GM12873 (cell line): ENCODE measurements around the gene NOL11.

ENCODE experiments used
- TF ChIP-seq, protein P1 (sequence below): IDR thresholded peaks from 2 replicates; pipeline ENCODE4 v1.5.1; 2012; ENCODE audit warnings: low read depth, mild to moderate bottlenecking, moderate library complexity, low read length, control low read depth; ENCODE audit not compliant: insufficient read depth; ENCODE audit errors: missing control alignments

NOL11 gene

DNA sequence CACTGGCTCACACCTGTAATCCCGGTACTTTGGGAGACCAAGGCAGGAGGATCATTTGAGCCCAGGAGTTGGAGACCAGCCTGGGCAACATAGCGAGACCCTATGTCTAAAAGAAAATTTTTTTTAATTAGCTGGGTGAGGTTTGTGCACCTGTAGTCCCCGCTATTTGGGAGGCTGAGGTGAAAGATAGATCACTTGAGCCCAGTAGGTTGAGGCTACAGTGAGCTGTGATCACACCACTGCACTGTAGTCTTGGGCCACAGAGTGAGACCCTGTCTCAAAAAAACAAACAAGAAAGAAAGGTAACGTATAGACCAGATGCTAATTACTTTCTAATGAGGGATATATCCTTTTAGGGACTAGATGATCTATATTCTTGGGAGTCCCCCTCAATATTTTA is 8.1 kb downstream of the NOL11 start:
- TF ChIP-seq, protein P1, sequence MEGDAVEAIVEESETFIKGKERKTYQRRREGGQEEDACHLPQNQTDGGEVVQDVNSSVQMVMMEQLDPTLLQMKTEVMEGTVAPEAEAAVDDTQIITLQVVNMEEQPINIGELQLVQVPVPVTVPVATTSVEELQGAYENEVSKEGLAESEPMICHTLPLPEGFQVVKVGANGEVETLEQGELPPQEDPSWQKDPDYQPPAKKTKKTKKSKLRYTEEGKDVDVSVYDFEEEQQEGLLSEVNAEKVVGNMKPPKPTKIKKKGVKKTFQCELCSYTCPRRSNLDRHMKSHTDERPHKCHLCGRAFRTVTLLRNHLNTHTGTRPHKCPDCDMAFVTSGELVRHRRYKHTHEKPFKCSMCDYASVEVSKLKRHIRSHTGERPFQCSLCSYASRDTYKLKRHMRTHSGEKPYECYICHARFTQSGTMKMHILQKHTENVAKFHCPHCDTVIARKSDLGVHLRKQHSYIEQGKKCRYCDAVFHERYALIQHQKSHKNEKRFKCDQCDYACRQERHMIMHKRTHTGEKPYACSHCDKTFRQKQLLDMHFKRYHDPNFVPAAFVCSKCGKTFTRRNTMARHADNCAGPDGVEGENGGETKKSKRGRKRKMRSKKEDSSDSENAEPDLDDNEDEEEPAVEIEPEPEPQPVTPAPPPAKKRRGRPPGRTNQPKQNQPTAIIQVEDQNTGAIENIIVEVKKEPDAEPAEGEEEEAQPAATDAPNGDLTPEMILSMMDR: no peak

DNA sequence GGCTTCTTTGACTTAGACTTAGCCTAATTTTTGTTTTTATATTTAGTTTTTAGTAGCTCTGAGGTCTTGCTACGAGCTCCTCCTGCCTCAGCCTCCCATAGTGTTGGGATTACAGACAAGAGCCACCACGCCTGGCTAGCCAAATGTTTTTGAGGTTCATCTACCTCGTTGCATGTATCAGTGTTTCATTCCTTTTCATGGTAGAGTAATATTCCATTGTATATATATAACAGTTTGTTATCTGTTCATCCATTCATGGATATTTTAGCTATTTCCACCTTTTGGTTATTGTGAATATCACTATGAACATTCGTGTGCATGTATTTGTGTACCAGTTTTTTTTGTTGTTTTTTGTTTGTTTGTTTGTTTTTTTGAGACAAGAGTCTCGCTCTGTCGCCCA is 12.2 kb downstream of the NOL11 start:
- TF ChIP-seq, protein P1: no peak

DNA sequence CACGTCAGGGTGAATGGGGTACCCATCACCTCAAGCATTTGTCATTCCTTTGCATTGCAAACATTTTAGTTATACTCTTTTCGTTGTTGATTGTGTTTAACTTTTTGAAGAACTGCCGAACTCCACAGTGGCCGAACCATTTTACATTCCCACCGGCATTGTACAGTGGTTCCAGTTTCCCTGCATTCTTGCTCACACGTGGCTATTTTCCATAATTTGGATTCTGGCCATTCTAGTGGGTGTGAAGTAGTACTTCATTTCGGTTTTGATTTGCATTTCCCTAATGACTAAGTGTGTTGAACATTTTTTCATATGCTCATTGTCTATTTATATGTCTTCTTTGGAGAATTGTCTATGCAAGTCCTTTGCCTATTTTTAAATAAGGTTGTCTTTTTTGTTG is 13.0 kb downstream of the NOL11 start:
- TF ChIP-seq, protein P1: no peak

DNA sequence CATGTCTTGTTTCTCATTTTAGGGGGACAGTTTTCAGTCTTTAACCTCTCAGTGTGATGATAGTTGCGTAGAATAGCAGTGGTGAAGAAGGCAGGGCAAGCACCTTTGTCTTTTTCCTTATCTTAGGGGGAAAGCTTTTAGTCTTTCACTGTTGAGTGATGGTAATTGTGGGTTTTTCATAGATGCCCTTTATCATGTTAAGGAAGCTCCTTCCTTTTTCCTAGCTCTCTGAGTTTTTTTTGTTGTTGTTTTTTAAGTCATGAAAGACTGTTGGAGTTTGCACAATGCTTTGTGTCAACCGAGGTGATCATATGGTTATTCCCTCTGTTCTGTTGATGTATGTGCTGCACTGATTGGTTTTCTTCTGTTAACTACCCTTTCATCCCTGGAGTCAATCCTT is 15.7 kb downstream of the NOL11 start:
- TF ChIP-seq, protein P1: no peak

DNA sequence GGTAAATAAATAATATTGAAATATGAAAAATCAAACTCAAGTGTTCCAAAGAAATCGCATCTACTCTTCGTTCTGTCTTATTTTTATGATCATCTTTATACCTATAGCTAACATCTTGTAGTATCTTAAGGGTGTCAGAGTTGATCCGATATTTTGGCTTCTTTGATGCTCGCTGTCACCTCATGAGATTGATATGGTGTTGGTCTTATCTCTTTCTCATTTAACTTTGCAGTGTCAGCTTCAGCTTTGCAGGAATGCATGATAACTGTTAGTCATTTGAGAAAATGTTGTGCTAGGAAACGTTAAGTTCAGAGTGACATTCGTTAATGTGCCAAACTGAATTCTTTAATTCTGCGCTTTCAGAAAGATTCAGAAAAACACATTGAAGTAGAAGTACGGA is 19.4 kb downstream of the NOL11 start:
- TF ChIP-seq, protein P1: no peak

DNA sequence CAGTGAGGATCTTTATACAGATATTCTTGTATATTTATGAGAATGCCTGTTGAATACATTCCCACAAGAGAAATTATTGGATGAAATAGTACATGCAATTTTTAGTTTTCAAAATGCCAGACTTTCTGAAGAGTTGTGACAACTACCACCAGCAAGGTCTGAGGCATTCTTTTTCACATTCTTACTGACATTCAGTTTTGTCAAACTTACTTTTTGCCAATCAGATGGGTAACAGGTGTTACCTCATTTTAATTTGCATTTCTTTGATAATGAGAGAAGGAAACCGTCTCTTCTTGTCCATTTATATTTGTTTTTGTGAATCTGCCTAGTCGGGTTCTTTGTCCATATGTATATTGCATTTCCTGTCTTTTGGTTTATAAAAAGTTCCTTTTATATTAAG is 24.3 kb downstream of the NOL11 start:
- TF ChIP-seq, protein P1: no peak

DNA sequence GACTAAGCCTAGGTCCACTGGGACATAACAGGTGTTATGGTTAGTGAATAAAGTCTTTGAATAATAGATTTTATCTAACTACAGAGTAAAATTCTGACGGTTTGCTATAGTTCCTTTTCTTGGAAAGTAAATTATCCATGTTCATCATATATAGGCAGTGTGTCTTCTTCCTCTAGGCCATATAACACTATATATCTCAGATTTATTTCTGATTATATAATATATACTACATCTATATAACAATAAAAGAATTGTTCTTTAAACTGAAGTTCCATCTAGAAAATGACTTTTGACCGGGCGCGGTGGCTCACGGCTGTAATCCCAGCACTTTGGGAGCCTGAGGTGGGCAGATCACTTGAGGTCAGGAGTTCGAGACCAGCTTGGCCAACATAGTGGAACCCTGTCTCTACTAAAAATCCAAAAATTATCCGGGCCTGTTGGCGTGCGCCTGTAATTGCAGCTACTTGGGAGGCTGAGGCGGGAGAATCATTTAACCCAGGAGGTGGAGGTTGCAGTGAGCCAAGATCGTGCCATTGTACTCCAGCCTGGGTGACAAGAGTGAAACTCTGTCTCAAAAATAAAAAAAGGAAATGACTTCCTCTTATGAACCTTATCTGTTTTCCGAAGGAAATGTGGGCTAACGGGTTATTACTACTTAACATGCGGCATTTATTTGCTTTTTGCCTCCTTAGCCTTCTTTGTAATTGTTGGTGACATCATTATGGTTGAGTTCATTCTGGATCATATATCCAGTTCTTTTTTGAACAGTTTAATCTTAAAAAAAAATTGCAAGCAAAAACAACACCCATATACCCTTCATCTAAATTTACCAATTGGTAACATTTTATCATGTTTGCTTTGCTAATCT is 29.2 kb downstream of the NOL11 start:
- TF ChIP-seq, protein P1: no peak
